Activated B cell treated with CpG ODN at 0.5 μM for 24 hours (primary cell): Measurements from ENCODE around the gene CCNF. TPM values are rescaled to one million over a fixed set of nuclear protein-coding genes. Genes with fewer than 3 reads are reported as not detected.
"Not testable (repeated sequence)": the region's sequence is repeated elsewhere in the genome, so short reads cannot be mapped to it uniquely, and the experiment has no call there.

Experiments used
- ATAC-seq: fragments of 200-7000 bp; cut with Tn5 transposase; one replicate; pipeline ENCODE4 v1.10.0; 2021; ENCODE audit warnings: low read depth, mild to moderate bottlenecking, moderate library complexity
- CTCF ChIA-PET: fragments of 350-600 bp; sonication (Branson Sonifier 250); formaldehyde crosslinking; loops from one replicate; lab custom pipeline; 2021; ENCODE audit warnings: antibody characterized with exemption; lab: Charles Lee
- POLR2A ChIA-PET: fragments of 350-600 bp; sonication (Branson Sonifier 250); formaldehyde crosslinking; loops from one replicate; lab custom pipeline; 2021; ENCODE audit warnings: antibody characterized with exemption; lab: Charles Lee
- DNase-seq: peaks from one replicate; pipeline ENCODE4 v3.0.0; 2022
- H3K27ac Mint-ChIP-seq: one replicate; pipeline ENCODE4 v1.8.0; 2020; ENCODE audit warnings: mixed read lengths
- H3K27me3 Mint-ChIP-seq: one replicate; pipeline ENCODE4 v1.8.0; 2021; ENCODE audit warnings: mixed read lengths
- H3K36me3 Mint-ChIP-seq: one replicate; pipeline ENCODE4 v1.8.0; 2021; ENCODE audit warnings: low read depth, mixed read lengths
- H3K4me1 Mint-ChIP-seq: one replicate; pipeline ENCODE4 v1.8.0; 2021; ENCODE audit warnings: mixed read lengths
- H3K4me3 Mint-ChIP-seq: one replicate; pipeline ENCODE4 v1.8.0; 2020; ENCODE audit warnings: mild to moderate bottlenecking, mixed read lengths
- H3K9me3 Mint-ChIP-seq: one replicate; pipeline ENCODE4 v1.8.0; 2020; ENCODE audit warnings: mixed read lengths
- CTCF ChIP-seq: fragments of 200-600 bp; IDR thresholded peaks from one replicate; pipeline ENCODE4 v1.8.0; 2022; ENCODE audit warnings: antibody characterized with exemption, mild to moderate bottlenecking
- intact Hi-C: fragments of 100-400 bp; cut with micrococcal nuclease; formaldehyde crosslinking; loops from one replicate; pipeline ENCODE4 v1.15.1; 2024
- total RNA-seq: library from RNA; stranded (reverse); gene quantifications from 2 replicates; pipeline ENCODE4 v1.2.3, GENCODE V29; 2022

Gene CCNF
- total RNA-seq, 1 donor from 2014 or later, result 5.5 TPM

DNA sequence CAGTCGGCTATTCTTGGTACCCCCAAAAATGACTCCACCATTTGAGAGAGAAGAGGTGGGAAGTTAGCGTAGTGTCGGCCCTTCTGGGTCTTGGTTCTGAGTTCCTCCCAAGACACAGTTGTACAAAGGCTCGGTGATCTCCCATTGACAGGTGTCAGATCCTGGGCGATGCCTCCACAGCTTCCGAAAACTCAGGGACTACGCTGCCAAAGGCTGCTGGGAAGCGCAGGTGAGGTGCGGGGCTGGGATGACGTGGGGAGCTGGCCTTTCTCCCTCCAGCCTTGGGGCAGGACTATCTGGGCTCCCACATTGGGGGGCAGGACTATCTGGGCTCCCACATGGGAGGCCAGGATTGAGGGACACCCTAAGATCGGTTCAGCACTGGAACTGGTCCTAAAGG lies 10.4 kb downstream of the CCNF start:
- ChIA-PET CTCF (interaction anchor here (0.7 kb wide), 1 partner anchor 10 kb away, joined by 3 read pairs; no protein-coding TSS in a partner anchor), POLR2A (interaction anchor here (0.9 to 1.0 kb wide), 2 partner anchors 20 to 284 kb away, joined by 3 to 9 read pairs; partner anchors contain the start of gene TEDC2)
- Mint-ChIP-seq H3K4me3 (no peak overlapping the region), H3K27ac (peak overlapping the region; percentile 79), H3K9me3 (no peaks in the 10 kb centered on the region), H3K27me3 (no peaks in the 10 kb centered on the region), H3K4me1 (peaks cover 16% of the 10 kb centered on the region), H3K36me3 (peaks cover 11% of the 10 kb centered on the region)
- no peak for TF ChIP-seq CTCF
- ATAC-seq (no peak), DNase-seq (no peak)
- intact Hi-C loops, result no loop called here

DNA sequence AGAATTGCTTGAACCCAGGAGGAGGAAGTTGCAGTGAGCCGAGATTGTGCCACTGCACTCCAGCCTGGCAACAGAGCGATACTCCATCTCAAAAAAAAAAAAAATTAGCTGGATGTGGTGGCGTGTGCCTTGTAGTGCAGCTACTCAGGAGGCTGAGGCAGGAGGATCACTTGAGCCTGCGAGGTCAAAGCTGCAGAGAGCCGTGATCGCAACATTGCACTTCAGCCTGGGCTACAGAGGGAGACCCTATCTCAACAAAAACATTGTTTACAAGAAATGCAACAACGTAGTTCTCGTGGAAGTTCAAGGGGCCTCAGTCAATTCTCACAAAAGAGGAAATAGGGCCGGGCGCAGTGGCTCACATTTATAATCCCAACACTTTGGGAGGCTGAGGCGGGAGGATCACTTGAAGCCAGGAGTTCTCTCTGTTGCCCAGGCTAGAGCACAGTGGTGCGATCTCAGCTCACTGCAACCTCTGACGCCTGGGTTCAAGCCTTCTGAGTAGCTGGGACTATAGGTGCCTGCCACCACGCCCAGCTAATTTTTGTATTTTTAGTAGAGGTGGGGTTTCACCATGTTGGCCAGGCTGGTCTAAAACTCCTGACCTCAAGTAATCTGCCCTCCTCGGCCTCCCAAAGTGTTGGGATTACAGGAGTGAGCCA lies 12.0 kb downstream of the CCNF start:
- CTCF ChIA-PET, ATAC-seq, H3K9me3 Mint-ChIP-seq, H3K27ac Mint-ChIP-seq, H3K4me3 Mint-ChIP-seq, DNase-seq, H3K27me3 Mint-ChIP-seq, intact Hi-C loops: not testable (repeated sequence)
- POLR2A ChIA-PET, result interaction anchor here (0.6 to 1.1 kb wide), 3 partner anchors 27 to 501 kb away, joined by 3 to 4 read pairs (median 3); no protein-coding TSS in a partner anchor
- peaks cover 24% of the 10 kb centered on the region for H3K36me3 Mint-ChIP-seq
- peaks cover 16% of the 10 kb centered on the region for H3K4me1 Mint-ChIP-seq

- ATAC-seq, result no peak
- Mint-ChIP-seq H3K27ac (no peak overlapping the region), H3K9me3 (no peaks in the 10 kb centered on the region), H3K27me3 (no peaks in the 10 kb centered on the region), H3K36me3 (peaks cover 32% of the 10 kb centered on the region), H3K4me3 (no peak overlapping the region), H3K4me1 (peaks cover 16% of the 10 kb centered on the region)
- ChIA-PET CTCF (no interaction called here), POLR2A (interaction anchor here (0.7 kb wide), 1 partner anchor 10 kb away, joined by 3 read pairs; no protein-coding TSS in a partner anchor)
- no peak for DNase-seq
- intact Hi-C loops, result no loop called here
- TF ChIP-seq CTCF, result no peak
Observed at GRCh38 chr16:2443555-2443954, 14.3 kb downstream of the CCNF start.

- Mint-ChIP-seq H3K27ac (no peak overlapping the region), H3K9me3 (no peaks in the 10 kb centered on the region), H3K4me3 (no peak overlapping the region), H3K4me1 (no peaks in the 10 kb centered on the region), H3K36me3 (peaks cover 45% of the 10 kb centered on the region), H3K27me3 (no peaks in the 10 kb centered on the region)
- DNase-seq (no peak), ATAC-seq (no peak)
- ChIA-PET POLR2A (no interaction called here), CTCF (no interaction called here)
- intact Hi-C loops, result no loop called here
- TF ChIP-seq CTCF, result no peak
Observed at GRCh38 chr16:2447920-2448583, 18.8 kb downstream of the CCNF start.

DNA sequence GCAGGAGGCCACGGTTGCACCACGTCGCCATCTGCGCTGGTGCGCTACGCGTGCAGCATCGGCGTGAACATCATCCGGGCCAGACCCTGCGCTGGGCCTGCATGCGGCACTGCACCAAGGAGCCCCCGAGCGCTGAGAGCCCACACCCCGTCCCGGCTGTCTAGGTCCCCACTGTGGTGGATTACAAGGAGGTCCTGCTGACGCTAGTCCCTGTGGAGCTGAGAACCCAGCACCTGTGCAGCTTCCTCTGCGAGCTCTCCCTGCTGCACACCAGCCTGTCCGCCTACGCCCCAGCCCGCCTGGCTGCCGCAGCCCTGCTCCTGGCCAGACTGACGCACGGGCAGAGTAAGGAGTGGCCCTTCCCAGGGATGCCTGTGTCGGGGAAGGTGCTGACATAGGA lies 19.9 kb downstream of the CCNF start:
- intact Hi-C loops, result no loop called here
- ChIA-PET CTCF (no interaction called here), POLR2A (interaction anchor here (0.5 kb wide), 1 partner anchor 92 kb away, joined by 3 read pairs; no protein-coding TSS in a partner anchor)
- Mint-ChIP-seq H3K4me3 (no peak overlapping the region), H3K9me3 (no peaks in the 10 kb centered on the region), H3K36me3 (peaks cover 47% of the 10 kb centered on the region), H3K27ac (no peak overlapping the region), H3K4me1 (no peaks in the 10 kb centered on the region), H3K27me3 (no peaks in the 10 kb centered on the region)
- no peak for TF ChIP-seq CTCF
- no peak for DNase-seq
- ATAC-seq, result no peak
